HG03139 (cell line): ENCODE measurements around the gene RAC3.
"Not testable (repeated sequence)": the region's sequence is repeated elsewhere in the genome, so short reads cannot be mapped to it uniquely, and the experiment has no call there.

Source experiments
- ATAC-seq: cut with Tn5 transposase; IDR thresholded peaks from one replicate; pipeline ENCODE4 v1.9.1; 2021; ENCODE audit not compliant: unreplicated experiment

Gene RAC3

GRCh38 chr17:82038796-82039409 lies 7.4 kb downstream of the RAC3 start:
- ATAC-seq: not testable (repeated sequence)

GRCh38 chr17:82039695-82040299 lies 8.3 kb downstream of the RAC3 start:
- no peak for ATAC-seq

- no peak for ATAC-seq
Measured at GRCh38 chr17:82041144-82041814, 9.8 kb downstream of the RAC3 start.

GRCh38 chr17:82042649-82043048 lies 11.2 kb downstream of the RAC3 start:
- ATAC-seq: no peak

- no peak for ATAC-seq
Measured at GRCh38 chr17:82043507-82043906, 12.0 kb downstream of the RAC3 start.

GRCh38 chr17:82045936-82046484 lies 14.5 kb downstream of the RAC3 start:
- ATAC-seq: no peak

- no peak for ATAC-seq
Measured at GRCh38 chr17:82046903-82047302, 15.4 kb downstream of the RAC3 start.

GRCh38 chr17:82047379-82047778 lies 15.9 kb downstream of the RAC3 start:
- no peak for ATAC-seq

- no peak for ATAC-seq
Measured at GRCh38 chr17:82047914-82048570, 16.6 kb downstream of the RAC3 start.

GRCh38 chr17:82048571-82048971 lies 17.1 kb downstream of the RAC3 start:
- ATAC-seq: no peak

- ATAC-seq: no peak
Measured at GRCh38 chr17:82049106-82049505, 17.6 kb downstream of the RAC3 start.

GRCh38 chr17:82049521-82049971 lies 18.1 kb downstream of the RAC3 start:
- ATAC-seq: no peak

- no peak for ATAC-seq
Measured at GRCh38 chr17:82050152-82050760, 18.8 kb downstream of the RAC3 start.

GRCh38 chr17:82050761-82051641 lies 19.5 kb downstream of the RAC3 start:
- no peak for ATAC-seq

GRCh38 chr17:82051776-82052637 lies 20.5 kb downstream of the RAC3 start, which contains the start of the genes GPS1 and RFNG:
Gene GPS1 (plus strand): TSS chr17:82051898. CDS start chr17:82051932, 34 bp downstream.
Gene RFNG (minus strand): TSS chr17:82051811. CDS start chr17:82051766, 45 bp downstream.
- no peak for ATAC-seq

GRCh38 chr17:82052638-82053059 lies 21.2 kb downstream of the RAC3 start:
- no peak for ATAC-seq

GRCh38 chr17:82053130-82053529 lies 21.7 kb downstream of the RAC3 start:
- no peak for ATAC-seq

GRCh38 chr17:82053556-82054263 lies 22.2 kb downstream of the RAC3 start:
- ATAC-seq: no peak
